GM19467 (cell line): Measurements from ENCODE around the gene ZNF486.
"Not testable (repeated sequence)": the region's sequence is repeated elsewhere in the genome, so short reads cannot be mapped to it uniquely, and the experiment has no call there.

ENCODE experiments used
- ATAC-seq: cut with Tn5 transposase; IDR thresholded peaks from one replicate; pipeline ENCODE4 v1.9.1; 2021; ENCODE audit warnings: mild to moderate bottlenecking, moderate library complexity; ENCODE audit not compliant: unreplicated experiment

ZNF486 gene

GRCh38 chr19:20221605-20222004 lies 54.6 kb downstream of the ZNF486 start:
- ATAC-seq: not testable (repeated sequence)

- ATAC-seq: no peak
Observed at GRCh38 chr19:20233105-20233504, 66.1 kb downstream of the ZNF486 start.

DNA sequence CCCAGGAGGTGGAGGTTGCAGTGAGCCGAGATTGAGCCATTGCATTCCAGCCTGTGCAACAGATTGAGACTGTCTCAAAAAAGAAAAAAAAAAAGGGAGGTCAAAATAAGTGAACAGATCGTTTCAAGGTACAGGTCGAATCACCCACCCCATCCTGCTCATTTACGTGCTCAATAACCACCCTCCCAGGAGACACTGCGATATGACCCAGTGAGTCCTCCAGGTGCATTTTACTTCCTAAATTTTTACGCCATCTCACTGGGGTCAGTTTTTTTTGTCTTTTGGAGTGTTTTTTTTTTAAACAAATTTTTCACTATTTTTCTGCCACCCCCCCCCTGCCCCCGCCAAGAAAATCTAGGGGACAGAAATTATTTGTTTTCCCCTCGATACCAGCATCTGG lies 68.1 kb downstream of the ZNF486 start:
- no peak for ATAC-seq

GRCh38 chr19:20237773-20238623 lies 71.0 kb downstream of the ZNF486 start:
- ATAC-seq: no peak

- ATAC-seq: no peak
Observed at GRCh38 chr19:20243629-20244028, 76.6 kb downstream of the ZNF486 start.

DNA sequence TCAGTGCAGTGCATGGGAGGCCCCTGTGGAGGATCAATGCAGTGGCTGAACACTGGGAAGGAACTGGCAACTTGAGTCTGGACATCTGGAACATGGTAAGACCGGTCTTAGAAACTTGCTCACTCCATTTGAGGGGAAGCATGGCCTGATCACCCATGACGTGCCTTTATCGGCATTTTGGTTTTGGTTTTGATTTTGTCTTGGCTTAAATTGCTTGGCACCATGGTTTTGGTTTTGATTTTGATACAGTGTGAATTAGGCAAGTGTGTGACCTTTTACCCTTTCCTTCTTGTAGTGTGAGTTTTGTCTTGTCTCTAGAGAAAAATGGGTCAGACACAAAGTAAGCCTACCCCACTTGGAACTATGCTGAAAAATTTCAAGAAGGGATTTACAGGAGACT lies 77.3 kb downstream of the ZNF486 start:
- no peak for ATAC-seq

DNA sequence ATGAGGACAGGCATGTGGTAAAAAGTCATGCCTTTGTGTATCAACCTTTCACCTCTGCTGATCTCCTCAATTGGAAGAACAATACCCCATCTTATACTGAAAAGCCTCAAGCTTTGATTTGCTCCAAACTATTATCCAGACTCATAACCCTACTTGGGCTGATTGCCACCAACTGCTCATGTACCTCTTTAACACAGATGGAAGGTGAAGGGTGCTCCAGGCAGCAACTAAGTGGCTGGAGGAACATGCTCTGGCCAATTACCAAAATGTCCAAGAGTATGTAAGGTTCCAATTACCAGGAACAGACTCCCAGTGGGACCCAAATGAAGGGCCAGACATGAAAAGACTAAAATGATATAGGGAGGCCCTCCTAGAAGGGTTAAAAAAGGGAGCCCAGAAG lies 78.3 kb downstream of the ZNF486 start:
- no peak for ATAC-seq

- ATAC-seq: no peak
Observed at GRCh38 chr19:20247016-20247683, 80.1 kb downstream of the ZNF486 start.

DNA sequence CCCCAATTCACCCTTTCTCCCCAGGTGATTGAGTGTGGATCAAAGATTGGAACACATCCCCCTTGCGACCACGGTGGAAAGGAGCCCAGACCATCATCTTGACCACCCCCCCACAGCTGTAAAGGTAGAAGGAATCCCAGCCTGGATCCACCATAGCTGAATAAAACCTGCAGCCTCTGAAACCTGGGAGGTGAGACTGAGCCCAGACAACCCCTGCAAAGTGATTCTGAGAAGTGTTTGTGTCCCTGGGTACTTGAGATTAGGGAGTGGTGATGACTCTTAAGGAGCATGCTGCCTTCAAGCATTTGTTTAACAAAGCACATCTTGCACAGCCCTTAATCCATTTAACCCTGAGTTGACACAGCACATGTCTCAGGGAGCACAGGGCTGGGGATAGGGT lies 81.2 kb downstream of the ZNF486 start:
- ATAC-seq: not testable (repeated sequence)
